Thyroid gland (tissue), 4 donors: ENCODE results near the gene ASPHD1.

Experiments used
- POLR2A ChIP-seq, 2 donors: fragments of 450-650 bp; IDR thresholded peaks; one replicate each; pipeline ENCODE4 v1.6.1; 2017; ENCODE audit warnings: antibody characterized with exemption in 2 of 2, mild to moderate bottlenecking in 2 of 2, moderate library complexity in 1 of 2
- TF ChIP-seq, protein P1 (sequence below), 6 experiments: fragments of 200-600 bp in 3 of 6; fragments of 450-650 bp in 3 of 6; sonication (generic) in 3 of 6; IDR thresholded peaks; one replicate each; pipeline ENCODE4 v1.5.1; 2016 to 2019; ENCODE audit warnings: antibody characterized with exemption in 6 of 6, mild to moderate bottlenecking in 2 of 6, inconsistent platforms in 1 of 6, moderate library complexity in 1 of 6

DNA sequence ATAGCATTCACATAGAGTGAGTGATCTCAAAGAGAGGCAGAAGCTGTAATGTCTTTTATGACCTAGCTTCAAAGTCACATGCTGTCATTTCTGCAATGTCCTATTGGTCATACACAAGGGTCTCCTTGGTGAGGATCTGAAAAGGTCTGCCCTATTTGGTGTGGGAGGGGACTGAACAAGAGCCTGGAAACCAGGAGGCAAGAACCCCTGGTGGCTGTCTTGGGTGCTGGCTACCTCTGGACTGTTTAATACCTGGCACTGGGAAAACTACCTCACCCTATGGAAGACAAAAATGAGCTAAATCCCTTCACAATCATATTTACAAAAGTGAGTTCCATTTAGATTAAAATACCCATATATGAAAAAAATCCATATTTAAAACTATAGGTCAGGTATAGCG, 16.7 kb downstream of the ASPHD1 start:
- TF ChIP-seq, protein P1, sequence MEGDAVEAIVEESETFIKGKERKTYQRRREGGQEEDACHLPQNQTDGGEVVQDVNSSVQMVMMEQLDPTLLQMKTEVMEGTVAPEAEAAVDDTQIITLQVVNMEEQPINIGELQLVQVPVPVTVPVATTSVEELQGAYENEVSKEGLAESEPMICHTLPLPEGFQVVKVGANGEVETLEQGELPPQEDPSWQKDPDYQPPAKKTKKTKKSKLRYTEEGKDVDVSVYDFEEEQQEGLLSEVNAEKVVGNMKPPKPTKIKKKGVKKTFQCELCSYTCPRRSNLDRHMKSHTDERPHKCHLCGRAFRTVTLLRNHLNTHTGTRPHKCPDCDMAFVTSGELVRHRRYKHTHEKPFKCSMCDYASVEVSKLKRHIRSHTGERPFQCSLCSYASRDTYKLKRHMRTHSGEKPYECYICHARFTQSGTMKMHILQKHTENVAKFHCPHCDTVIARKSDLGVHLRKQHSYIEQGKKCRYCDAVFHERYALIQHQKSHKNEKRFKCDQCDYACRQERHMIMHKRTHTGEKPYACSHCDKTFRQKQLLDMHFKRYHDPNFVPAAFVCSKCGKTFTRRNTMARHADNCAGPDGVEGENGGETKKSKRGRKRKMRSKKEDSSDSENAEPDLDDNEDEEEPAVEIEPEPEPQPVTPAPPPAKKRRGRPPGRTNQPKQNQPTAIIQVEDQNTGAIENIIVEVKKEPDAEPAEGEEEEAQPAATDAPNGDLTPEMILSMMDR (IDR thresholded peaks at IDR 0.05) = no peak
- no peak for TF ChIP-seq POLR2A (IDR thresholded peaks at IDR 0.05)
